Neural progenitor cell (in vitro differentiated cells): Measurements from ENCODE around the gene SGCD.

ENCODE experiments used
- CTCF ChIP-seq: fragments of 200-600 bp; sonication (generic); IDR thresholded peaks from 2 replicates; pipeline ENCODE4 v1.5.1; 2017; ENCODE audit warnings: antibody characterized with exemption, mild to moderate bottlenecking
- EZH2 ChIP-seq: fragments of 200-600 bp; sonication (generic); IDR thresholded peaks from 2 replicates; pipeline ENCODE4 v1.6.1; 2017; ENCODE audit warnings: antibody characterized with exemption, mild to moderate bottlenecking, moderate library complexity
- EZH2phosphoT487 ChIP-seq: fragments of 200-600 bp; sonication (generic); IDR thresholded peaks from 2 replicates; pipeline ENCODE4 v1.6.1; 2017; ENCODE audit warnings: antibody characterized with exemption

- no peak for TF ChIP-seq CTCF
- no peak for TF ChIP-seq EZH2phosphoT487
- no peak for TF ChIP-seq EZH2
Measured at GRCh38 chr5:156694598-156694997, 367.6 kb downstream of the SGCD start.
